Skeletal muscle tissue (tissue), 4 donors: Measurements from ENCODE around the gene MTX1. TPM values are rescaled to one million over a fixed set of nuclear protein-coding genes. Genes with fewer than 3 reads are reported as not detected.
"Not testable (repeated sequence)": the region's sequence is repeated elsewhere in the genome, so short reads cannot be mapped to it uniquely, and the experiment has no call there.

Experiments
- H3K27ac ChIP-seq: one replicate; pipeline ENCODE4 v1.7.0; 2013; ENCODE audit warnings: mild to moderate bottlenecking, low read depth, low read length, inconsistent platforms
- H3K27me3 ChIP-seq, 3 donors: one replicate each; pipeline ENCODE4 v1.7.0; 2013; ENCODE audit warnings: low read length in 3 of 3; ENCODE audit not compliant: control insufficient read depth in 3 of 3, insufficient read depth in 3 of 3
- H3K36me3 ChIP-seq, 3 donors: one replicate each; pipeline ENCODE4 v1.7.0; 2013; ENCODE audit warnings: low read length in 3 of 3; ENCODE audit not compliant: control insufficient read depth in 3 of 3, insufficient read depth in 3 of 3
- H3K4me1 ChIP-seq, 3 donors: one replicate each; pipeline ENCODE4 v1.7.0; 2013; ENCODE audit warnings: low read length in 3 of 3, mild to moderate bottlenecking in 3 of 3; ENCODE audit not compliant: control insufficient read depth in 3 of 3, insufficient read depth in 3 of 3
- H3K4me3 ChIP-seq, 3 donors: one replicate each; pipeline ENCODE4 v1.7.0; 2013; ENCODE audit warnings: low read length in 3 of 3
- H3K9ac ChIP-seq, 3 donors: one replicate each; pipeline ENCODE4 v1.7.0; 2013; ENCODE audit warnings: low read length in 3 of 3, mild to moderate bottlenecking in 3 of 3, moderate library complexity in 2 of 3, low read depth in 1 of 3
- H3K9me3 ChIP-seq, 3 donors: one replicate each; pipeline ENCODE4 v1.7.0; 2013; ENCODE audit warnings: low read length in 3 of 3; ENCODE audit not compliant: control insufficient read depth in 3 of 3
- total RNA-seq: library from RNA; depleted of rRNA; stranded (reverse); fragments of >200 nt; gene quantifications from one replicate; pipeline ENCODE4 v1.2.3, GENCODE V29; 2014
- donor health status: Osteomylitis.

The MTX1 gene
- total RNA-seq, 1 donor from 2014 or later, result 16.2 TPM

DNA sequence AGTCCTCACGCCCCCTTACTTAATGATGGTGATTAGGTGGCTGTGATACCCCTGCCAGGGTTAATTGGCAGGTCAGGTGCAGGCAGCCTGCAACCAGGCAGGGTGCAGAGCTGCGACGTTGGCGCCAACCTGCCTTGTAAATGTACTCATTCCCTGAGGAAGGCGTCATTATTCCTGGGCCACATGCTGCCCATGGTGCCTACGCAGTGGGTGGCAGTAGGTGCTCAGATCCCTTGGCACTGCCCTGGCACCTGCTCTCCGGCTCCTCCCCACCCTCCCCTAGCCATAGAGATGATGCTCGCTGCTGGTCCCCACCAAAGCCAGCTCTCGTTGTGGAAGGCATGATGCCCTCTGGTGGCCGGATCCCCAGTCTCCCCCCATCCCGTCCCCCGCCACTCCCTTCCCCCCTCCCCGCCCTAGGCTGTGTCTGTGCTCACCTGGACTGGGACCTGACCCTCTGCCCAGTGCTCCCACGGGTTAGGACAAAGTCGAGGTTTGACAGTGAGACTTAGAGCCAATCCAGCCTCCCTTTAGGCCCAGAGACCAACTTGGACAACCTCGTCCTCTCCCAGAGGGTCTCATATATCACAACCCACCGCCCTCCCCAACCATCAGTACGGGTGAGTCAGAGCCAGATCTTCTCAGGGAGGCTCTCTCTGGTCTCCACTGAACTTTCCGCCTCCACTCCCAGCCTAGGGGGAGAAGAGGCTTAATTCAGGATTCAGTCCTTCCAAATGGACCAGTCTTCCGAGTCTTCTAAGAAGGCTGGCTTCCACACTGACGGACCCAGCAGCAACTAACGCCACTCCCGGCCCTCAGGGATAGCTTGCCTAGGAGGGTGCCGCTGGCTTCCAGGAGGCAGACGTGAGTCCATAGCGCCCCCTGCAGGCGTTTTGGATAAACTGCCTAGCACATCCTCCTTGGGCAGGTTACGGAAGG is 41.1 kb upstream of the MTX1 start:
- H3K27ac ChIP-seq, result peak overlapping the region; percentile 48
- peak overlapping the region in 2 of 3 donors; percentile 31 to 45 for H3K4me3 ChIP-seq

GRCh38 chr1:155168105-155168445 is 40.4 kb upstream of the MTX1 start:
- H3K4me3 ChIP-seq, H3K9ac ChIP-seq, H3K9me3 ChIP-seq, H3K27ac ChIP-seq: not testable (repeated sequence)
- peaks cover 11 to 19% (median 14%) of the 10 kb centered on the region in 3 donors for H3K36me3 ChIP-seq
- peaks cover 17 to 28% (median 25%) of the 10 kb centered on the region in 3 donors for H3K4me1 ChIP-seq
- peaks cover 0 to 15% (median 9%) of the 10 kb centered on the region in 3 donors for H3K27me3 ChIP-seq

More for the DNA sequence above, 41.1 kb upstream of the MTX1 start:
- H3K9me3 ChIP-seq, result no peaks in the 10 kb centered on the region
- H3K27me3 ChIP-seq, result peaks cover 0 to 15% (median 9%) of the 10 kb centered on the region in 3 donors
- H3K4me1 ChIP-seq, result peaks cover 14 to 25% (median 22%) of the 10 kb centered on the region in 3 donors
- peak overlapping the region in 2 of 3 donors; percentile 7 to 25 for H3K9ac ChIP-seq
- peaks cover 11 to 19% (median 14%) of the 10 kb centered on the region in 3 donors for H3K36me3 ChIP-seq

- Histone ChIP-seq H3K27ac (no peak overlapping the region), H3K4me3 (no peak overlapping the region), H3K27me3 (peaks cover 0 to 15% (median 9%) of the 10 kb centered on the region in 3 donors), H3K9me3 (no peaks in the 10 kb centered on the region), H3K36me3 (peaks cover 11 to 19% (median 14%) of the 10 kb centered on the region in 3 donors), H3K9ac (no peak overlapping the region), H3K4me1 (peaks cover 21 to 32% (median 30%) of the 10 kb centered on the region in 3 donors)
Observed at GRCh38 chr1:155168456-155169210, 39.9 kb upstream of the MTX1 start.

- H3K9ac ChIP-seq, result no peak overlapping the region
- peaks cover 11 to 19% (median 14%) of the 10 kb centered on the region in 3 donors for H3K36me3 ChIP-seq
- no peak overlapping the region for H3K4me3 ChIP-seq
- peaks cover 4 to 20% (median 14%) of the 10 kb centered on the region in 3 donors for H3K27me3 ChIP-seq
- H3K27ac ChIP-seq, result no peak overlapping the region
- peaks cover 22 to 36% (median 32%) of the 10 kb centered on the region in 3 donors for H3K4me1 ChIP-seq
- no peaks in the 10 kb centered on the region for H3K9me3 ChIP-seq
Observed at GRCh38 chr1:155169541-155169940, 39.0 kb upstream of the MTX1 start.

DNA sequence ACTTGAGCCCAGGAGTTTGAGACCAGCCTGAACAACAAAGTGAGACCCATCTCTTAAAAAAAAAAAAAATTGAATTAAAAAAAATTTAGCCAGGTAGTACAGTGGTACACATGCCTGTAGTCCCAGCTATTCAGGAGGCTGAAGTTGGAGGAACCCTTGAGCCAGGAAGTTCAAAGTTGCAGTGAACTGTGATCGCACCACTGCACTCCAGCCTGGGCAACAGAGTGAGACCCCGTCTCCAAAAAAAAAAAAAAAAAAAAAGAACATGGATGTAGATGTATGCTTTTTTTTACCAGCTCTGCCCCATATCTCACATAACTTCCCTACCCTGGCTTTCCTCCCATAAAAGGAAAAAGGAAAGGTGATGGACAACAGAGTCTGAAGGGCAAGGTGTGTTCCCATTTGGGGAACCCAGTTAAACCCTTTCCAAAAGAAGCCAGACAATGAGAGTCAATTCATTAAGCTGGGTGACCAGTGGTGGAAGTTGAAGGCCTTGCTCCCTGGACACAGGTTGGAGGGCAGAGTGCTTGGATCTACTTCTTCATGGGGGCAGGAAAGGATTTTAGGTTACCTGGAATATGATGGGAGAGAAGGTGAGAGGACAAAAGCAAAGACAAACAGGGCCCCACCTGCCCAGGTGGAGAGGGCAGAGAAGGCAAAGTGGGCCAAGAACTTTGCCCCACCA is 38.3 kb upstream of the MTX1 start:
- peaks cover 11 to 19% (median 14%) of the 10 kb centered on the region in 3 donors for H3K36me3 ChIP-seq
- no peaks in the 10 kb centered on the region for H3K9me3 ChIP-seq
- no peak overlapping the region for H3K9ac ChIP-seq
- H3K4me1 ChIP-seq, result peaks cover 22 to 36% (median 32%) of the 10 kb centered on the region in 3 donors
- H3K27ac ChIP-seq, result no peak overlapping the region
- H3K4me3 ChIP-seq, result no peak overlapping the region
- peaks cover 11 to 26% (median 19%) of the 10 kb centered on the region in 3 donors for H3K27me3 ChIP-seq

- H3K27ac ChIP-seq, result no peak overlapping the region
- H3K9ac ChIP-seq, result no peak overlapping the region
- H3K9me3 ChIP-seq, result no peaks in the 10 kb centered on the region
- peaks cover 22 to 35% (median 32%) of the 10 kb centered on the region in 3 donors for H3K4me1 ChIP-seq
- H3K4me3 ChIP-seq, result no peak overlapping the region
- H3K36me3 ChIP-seq, result peaks cover 11 to 19% (median 14%) of the 10 kb centered on the region in 3 donors
- peaks cover 12 to 28% (median 21%) of the 10 kb centered on the region in 3 donors for H3K27me3 ChIP-seq
Observed at GRCh38 chr1:155170806-155171205, 37.7 kb upstream of the MTX1 start.

DNA sequence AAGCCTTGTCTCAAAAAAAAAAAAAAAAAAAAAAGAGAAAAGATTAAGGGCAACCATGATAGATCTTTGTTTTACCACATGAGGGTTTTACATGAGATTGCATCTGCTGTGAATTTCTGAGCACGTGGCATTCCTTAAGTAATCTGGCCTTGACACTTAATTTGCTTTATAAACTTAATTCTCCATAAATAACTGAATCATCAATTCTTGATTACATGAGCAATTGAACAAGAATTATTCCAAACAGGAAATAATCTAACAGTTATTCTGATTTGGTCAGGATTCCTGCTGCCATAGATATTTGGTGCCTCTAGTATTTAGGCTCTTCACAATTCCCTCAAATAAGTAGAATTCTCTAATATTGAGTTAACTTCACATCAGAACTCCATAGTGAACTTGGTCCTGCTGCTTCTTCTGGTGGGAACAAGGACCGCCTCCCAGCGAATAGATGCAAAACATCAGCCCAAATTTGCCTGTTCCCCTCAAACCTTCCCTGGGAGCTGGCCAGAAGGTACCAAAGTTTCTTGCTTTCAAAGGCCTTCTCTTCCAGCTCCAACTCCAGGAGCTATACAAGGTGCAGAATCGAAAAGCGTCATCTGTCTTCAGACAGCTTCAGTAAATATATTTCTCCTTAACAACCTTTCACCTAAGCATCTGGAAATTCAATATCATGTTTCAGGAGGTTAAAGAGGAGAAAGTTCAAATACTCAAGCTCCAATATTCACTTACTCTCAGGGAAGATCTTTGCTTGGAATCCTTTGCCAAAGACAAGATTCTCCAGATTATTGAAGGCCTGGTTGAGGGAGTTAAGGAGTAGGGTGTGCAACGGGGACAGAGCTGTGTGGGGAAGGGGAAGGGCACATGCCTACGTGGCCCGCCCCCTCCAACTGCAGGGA is 36.4 kb upstream of the MTX1 start:
- Histone ChIP-seq H3K9ac (peak overlapping the region; percentile 91 to 97 (median 94)), H3K27me3 (peaks cover 12 to 18% (median 12%) of the 10 kb centered on the region in 3 donors), H3K9me3 (no peaks in the 10 kb centered on the region), H3K27ac (peak overlapping the region; percentile 95), H3K36me3 (peaks cover 11 to 19% (median 14%) of the 10 kb centered on the region in 3 donors), H3K4me1 (peaks cover 18 to 35% (median 28%) of the 10 kb centered on the region in 3 donors), H3K4me3 (peak overlapping the region; percentile 89 to 96 (median 93))

- Histone ChIP-seq H3K27me3 (peaks cover 12 to 13% (median 12%) of the 10 kb centered on the region in 3 donors), H3K4me1 (peaks cover 13 to 27% (median 21%) of the 10 kb centered on the region in 3 donors), H3K27ac (peak within 1 kb of the TSS; percentile 95)
Observed at GRCh38 chr1:155172732-155173477, 35.6 kb upstream of the MTX1 start, which contains the start of gene KRTCAP2. TSS of gene KRTCAP2 (minus strand) at chr1:155173304. CDS start at chr1:155173224, 80 bp downstream.

More at GRCh38 chr1:155172732-155173477, 35.6 kb upstream of the MTX1 start, which contains the start of gene KRTCAP2:
- peak within 1 kb of the TSS; percentile 89 to 96 (median 93) for H3K4me3 ChIP-seq
- H3K9ac ChIP-seq, result peak within 1 kb of the TSS; percentile 91 to 97 (median 94)
- H3K36me3 ChIP-seq, result peaks cover 11 to 19% (median 14%) of the 10 kb centered on the region in 3 donors
- no peaks in the 10 kb centered on the region for H3K9me3 ChIP-seq
